Esophagus squamous epithelium (tissue), 4 donors: ENCODE data around the gene ARHGEF17.

ENCODE experiments used
- POLR2A ChIP-seq, 4 donors: fragments of 450-650 bp; IDR thresholded peaks; one replicate each; pipeline ENCODE4 v1.6.1; 2017; ENCODE audit warnings: antibody characterized with exemption in 4 of 4, mild to moderate bottlenecking in 4 of 4, moderate library complexity in 3 of 4
- TF ChIP-seq, protein P1 (sequence below), 6 experiments: fragments of 450-650 bp in 4 of 6; fragments of 200-600 bp in 2 of 6; sonication (generic) in 2 of 6; IDR thresholded peaks; one replicate each; pipeline ENCODE4 v1.5.1; 2016 to 2019; ENCODE audit warnings: antibody characterized with exemption in 6 of 6, mild to moderate bottlenecking in 4 of 6, moderate library complexity in 4 of 6

DNA sequence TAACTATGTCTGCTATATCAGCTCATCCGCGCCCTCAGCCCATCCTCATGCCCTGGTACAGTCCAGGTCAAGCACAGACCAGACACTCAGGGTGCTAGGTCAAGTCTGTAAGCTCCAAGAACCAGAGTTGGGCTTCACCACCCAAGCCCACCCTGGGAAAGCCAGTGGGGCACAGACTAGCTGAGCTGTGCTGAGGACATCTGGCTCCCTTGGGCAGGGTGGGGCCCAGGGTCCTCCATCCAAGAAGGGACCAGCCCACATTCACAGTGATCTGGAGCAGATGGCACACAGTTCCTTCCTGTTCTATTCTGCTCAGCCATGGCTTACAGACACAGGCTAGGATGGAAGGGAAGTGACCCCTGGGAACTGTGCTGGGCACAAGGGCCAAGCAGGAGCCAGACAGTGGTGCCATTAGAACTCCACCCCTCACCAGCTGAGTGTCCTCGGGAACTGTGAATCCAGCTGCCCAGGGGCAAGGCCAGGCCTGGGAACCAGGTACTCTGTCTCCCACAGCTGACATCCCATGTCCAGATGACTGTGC lies 26.8 kb upstream of the ARHGEF17 start:
- TF ChIP-seq, protein P1, sequence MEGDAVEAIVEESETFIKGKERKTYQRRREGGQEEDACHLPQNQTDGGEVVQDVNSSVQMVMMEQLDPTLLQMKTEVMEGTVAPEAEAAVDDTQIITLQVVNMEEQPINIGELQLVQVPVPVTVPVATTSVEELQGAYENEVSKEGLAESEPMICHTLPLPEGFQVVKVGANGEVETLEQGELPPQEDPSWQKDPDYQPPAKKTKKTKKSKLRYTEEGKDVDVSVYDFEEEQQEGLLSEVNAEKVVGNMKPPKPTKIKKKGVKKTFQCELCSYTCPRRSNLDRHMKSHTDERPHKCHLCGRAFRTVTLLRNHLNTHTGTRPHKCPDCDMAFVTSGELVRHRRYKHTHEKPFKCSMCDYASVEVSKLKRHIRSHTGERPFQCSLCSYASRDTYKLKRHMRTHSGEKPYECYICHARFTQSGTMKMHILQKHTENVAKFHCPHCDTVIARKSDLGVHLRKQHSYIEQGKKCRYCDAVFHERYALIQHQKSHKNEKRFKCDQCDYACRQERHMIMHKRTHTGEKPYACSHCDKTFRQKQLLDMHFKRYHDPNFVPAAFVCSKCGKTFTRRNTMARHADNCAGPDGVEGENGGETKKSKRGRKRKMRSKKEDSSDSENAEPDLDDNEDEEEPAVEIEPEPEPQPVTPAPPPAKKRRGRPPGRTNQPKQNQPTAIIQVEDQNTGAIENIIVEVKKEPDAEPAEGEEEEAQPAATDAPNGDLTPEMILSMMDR (IDR thresholded peaks at IDR 0.05): no peak
- TF ChIP-seq POLR2A (IDR thresholded peaks at IDR 0.05): no peak
